GM19238 (cell line): ENCODE data around the gene EDEM1.

ENCODE experiments used
- DNase-seq: peaks from one replicate; pipeline ENCODE4 v3.0.0; 2011; ENCODE audit warnings: low spot score; ENCODE audit not compliant: insufficient read length

Gene EDEM1

GRCh38 chr3:5198313-5198677 lies 10.8 kb downstream of the EDEM1 start:
- no peak for DNase-seq

GRCh38 chr3:5198986-5199731 lies 11.7 kb downstream of the EDEM1 start:
- no peak for DNase-seq

DNA sequence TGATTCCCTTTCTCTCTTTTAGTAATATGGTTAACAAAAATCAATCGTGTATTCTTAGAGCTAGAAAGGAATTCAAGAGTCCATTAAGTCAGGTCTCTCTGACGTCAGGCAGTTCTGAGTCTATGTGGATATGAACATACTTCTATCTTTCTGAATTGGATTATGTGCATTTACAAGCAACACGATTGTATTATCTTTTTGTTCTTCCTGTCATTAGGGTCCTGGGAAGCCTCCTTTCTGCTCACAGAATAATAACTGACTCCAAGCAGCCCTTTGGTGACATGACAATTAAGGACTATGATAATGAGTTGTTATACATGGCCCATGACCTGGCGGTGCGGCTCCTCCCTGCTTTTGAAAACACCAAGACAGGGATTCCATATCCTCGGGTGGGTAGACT lies 14.0 kb downstream of the EDEM1 start:
- DNase-seq = no peak

- no peak for DNase-seq
These were observed 14.7 kb downstream of the EDEM1 start for GRCh38 chr3:5202222-5202621.

- DNase-seq = no peak
These were observed 17.8 kb downstream of the EDEM1 start for GRCh38 chr3:5205165-5205941.

DNA sequence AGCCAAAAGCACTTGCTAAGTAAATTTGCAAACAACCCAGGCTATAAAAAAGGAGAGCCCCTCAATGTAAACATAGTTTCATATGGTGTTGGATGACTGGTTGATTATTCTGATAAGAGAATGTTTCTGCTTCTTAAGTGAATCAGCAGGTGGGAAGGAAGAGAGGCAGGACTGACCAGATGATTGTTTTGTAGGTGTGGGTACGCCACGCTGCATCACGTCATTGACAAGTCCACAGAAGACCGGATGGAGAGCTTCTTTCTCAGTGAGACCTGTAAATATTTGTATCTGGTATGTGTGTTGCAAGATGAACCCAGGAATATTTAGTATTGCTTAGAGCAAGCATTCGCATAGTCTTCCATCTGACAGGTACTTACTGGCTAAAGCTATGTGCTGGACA lies 23.4 kb downstream of the EDEM1 start:
- DNase-seq = no peak

DNA sequence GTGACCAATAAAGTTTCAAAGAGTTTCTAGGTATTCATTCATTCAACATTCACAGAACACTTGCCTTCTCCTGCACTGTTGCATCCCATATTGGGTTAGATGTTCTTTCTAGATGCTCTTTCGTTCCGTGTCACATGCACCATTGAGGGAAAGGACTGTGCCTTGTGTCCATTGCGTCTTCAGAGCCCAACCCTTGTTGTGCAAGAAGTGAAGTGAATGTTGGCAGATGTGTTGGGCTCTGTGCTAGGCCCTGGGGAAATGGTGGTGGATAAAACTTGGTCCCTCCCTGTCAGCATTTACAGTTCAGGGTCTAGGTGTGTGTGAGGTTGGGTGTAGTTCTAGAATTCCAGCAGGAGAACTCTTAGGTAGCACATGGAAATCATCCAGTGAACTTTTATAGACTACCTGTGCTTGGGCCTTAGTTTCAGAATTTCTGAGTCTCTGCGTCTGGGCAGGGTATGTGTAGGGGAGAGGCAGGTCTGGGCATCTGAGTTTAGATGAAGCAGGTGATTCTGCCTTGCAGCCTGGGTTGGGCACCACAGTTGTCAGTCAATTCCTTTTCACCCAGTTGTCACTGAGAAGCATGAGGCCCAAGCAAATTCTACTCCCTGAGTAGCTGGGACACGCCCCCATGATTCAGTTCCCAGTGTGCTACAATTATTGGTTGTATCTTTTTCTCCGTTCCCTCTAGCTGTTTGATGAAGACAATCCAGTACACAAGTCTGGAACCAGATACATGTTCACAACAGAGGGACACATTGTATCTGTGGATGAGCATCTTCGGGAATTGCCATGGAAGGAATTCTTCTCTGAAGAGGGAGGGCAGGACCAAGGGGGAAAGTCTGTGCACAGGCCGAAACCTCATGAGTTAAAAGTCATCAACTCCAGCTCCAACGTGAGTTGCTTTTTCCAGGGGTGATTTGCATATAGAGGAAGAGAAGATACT lies 25.4 kb downstream of the EDEM1 start:
- DNase-seq = no peak

- DNase-seq = no peak
These were observed 26.1 kb downstream of the EDEM1 start for GRCh38 chr3:5213574-5213966.

DNA sequence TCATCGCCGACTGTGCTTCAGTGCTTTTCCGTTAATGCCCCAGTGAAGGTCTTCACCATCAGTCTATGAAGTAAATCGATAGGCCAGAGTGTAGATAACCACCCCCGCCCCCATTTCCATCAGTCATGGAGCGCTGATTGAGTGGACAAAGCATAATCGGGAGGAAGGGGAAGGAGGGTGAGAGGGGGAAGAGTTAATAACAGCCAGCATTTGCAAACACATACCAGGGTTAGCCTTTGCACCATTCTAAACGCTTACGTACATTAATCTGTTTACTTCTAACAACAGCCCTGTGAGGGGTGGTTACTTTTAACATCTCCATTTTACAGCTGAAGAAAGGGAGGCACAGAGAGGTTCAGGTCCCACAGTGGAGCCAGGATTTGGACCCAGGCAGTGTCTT lies 26.8 kb downstream of the EDEM1 start:
- no peak for DNase-seq

GRCh38 chr3:5217824-5218595 lies 30.5 kb downstream of the EDEM1 start:
- DNase-seq = no peak

DNA sequence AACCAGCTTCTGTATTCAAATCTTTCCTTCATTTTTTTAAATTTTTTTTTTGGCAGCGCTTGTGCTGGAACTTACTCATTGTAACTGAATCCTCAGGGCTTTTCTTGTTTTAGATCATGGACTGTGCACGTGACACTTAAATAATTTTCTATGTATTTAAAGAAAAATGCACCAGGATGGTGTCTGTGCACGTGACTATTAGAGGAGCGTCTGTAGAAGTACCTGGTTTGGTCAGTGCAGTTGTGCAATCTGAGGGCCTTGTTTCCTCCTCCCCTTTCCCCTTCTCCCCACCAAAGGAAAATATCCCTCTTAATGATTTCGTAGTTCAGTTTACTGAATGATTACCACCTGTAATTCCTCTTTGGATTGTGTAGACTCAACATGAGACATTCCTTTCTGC lies 31.3 kb downstream of the EDEM1 start:
- DNase-seq = no peak

GRCh38 chr3:5219216-5219615 lies 31.7 kb downstream of the EDEM1 start:
- no peak for DNase-seq

DNA sequence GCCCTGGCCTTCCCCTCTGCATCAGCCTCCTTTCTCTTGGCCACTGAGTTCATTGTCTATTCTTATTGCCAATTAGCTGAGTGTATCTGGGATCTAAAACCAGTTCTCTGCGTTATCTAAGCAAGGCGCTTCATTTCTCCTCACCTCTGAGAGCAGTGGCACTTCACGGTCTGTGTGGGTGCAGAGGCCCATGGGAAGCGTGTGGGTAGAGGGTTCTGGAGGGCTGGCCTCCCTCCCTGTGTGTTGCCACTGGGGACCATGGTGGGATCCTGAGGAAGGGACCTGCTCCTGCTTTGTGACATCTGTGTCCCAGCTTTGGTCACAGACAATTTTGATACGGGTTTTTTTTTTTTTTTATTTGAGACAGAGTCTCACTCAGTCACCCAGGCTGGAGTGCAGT lies 32.7 kb downstream of the EDEM1 start:
- no peak for DNase-seq

- no peak for DNase-seq
These were observed 33.3 kb downstream of the EDEM1 start for GRCh38 chr3:5220667-5221431.

GRCh38 chr3:5221701-5222100 lies 34.2 kb downstream of the EDEM1 start:
- no peak for DNase-seq

DNA sequence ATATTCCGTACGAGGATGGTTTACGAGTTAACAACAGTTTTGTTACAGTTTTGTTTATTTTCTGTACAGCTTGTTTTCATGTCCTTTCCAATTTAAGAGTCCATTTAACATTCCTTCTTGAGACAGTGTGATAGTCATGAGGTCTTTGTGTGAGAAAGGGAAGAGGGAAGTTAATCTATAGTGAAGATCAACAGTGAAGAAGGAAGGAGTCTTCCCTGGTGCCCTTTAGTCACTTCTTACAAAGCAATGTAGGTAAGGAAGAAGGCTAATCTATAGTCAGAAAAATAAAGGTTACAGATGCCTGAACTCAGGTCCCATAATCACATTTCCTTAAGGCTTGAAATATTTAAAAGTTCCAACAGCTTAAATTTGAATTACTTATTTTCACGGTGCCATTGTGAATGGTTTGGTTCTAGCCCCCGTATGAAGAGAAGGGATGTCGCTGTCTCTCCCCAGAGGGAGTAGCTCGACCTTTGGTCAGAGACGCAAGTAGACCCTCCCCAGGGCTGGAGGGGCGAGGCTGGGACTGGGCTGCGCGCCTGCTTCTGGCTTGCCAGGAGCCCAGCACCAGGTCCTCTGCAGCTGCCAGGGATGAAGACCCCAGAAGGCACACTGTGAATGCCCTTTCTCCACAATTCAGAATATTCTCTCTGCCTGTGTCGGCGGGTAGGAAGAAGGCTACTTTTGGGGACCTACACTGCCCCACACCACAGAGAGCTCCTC lies 34.9 kb downstream of the EDEM1 start:
- no peak for DNase-seq

- no peak for DNase-seq
These were observed 39.3 kb downstream of the EDEM1 start for GRCh38 chr3:5226783-5227182.

- no peak for DNase-seq
These were observed 40.3 kb downstream of the EDEM1 start for GRCh38 chr3:5227812-5228211.

- no peak for DNase-seq
These were observed 41.9 kb downstream of the EDEM1 start for GRCh38 chr3:5229414-5229813.

- no peak for DNase-seq
These were observed 43.6 kb downstream of the EDEM1 start for GRCh38 chr3:5231074-5231473.
